IPS DF 4.7 (cell line): ENCODE results near the gene RELL2.
"Not testable (repeated sequence)": the region's sequence is repeated elsewhere in the genome, so short reads cannot be mapped to it uniquely, and the experiment has no call there.

Source experiments
- DNase-seq: peaks from one replicate; pipeline ENCODE4 v3.0.0-alpha.2; 2013; ENCODE audit warnings: low spot score; ENCODE audit errors: extremely low read depth

Gene RELL2

GRCh38 chr5:141636413-141637122, at the start of gene RELL2, which contains the start of gene HDAC3:
RELL2 (plus strand) TSS chr5:141636997; CDS start chr5:141638226, 1,229 bp downstream.
HDAC3 (minus strand) TSS chr5:141636849; CDS start chr5:141636790, 59 bp downstream.
- DNase-seq, result no peak

- no peak for DNase-seq
These were observed 46.7 kb upstream of the RELL2 start for GRCh38 chr5:141590127-141590526.

GRCh38 chr5:141596867-141597266, 39.9 kb upstream of the RELL2 start:
- DNase-seq, result no peak

GRCh38 chr5:141597394-141597793, 39.4 kb upstream of the RELL2 start:
- DNase-seq, result no peak

GRCh38 chr5:141597814-141598213, 39.0 kb upstream of the RELL2 start:
- DNase-seq, result no peak

- no peak for DNase-seq
These were observed 38.1 kb upstream of the RELL2 start for GRCh38 chr5:141598391-141599345.

GRCh38 chr5:141602606-141603005, 34.2 kb upstream of the RELL2 start:
- no peak for DNase-seq

- DNase-seq, result no peak
These were observed 32.7 kb upstream of the RELL2 start for GRCh38 chr5:141603923-141604717.

GRCh38 chr5:141605523-141606277, 31.1 kb upstream of the RELL2 start:
- DNase-seq, result no peak

GRCh38 chr5:141608046-141608445, 28.8 kb upstream of the RELL2 start:
- no peak for DNase-seq

- DNase-seq, result no peak
These were observed 28.2 kb upstream of the RELL2 start for GRCh38 chr5:141608557-141608956.

- DNase-seq, result no peak
These were observed 27.8 kb upstream of the RELL2 start for GRCh38 chr5:141609044-141609443.

- not testable (repeated sequence) for DNase-seq
These were observed 26.9 kb upstream of the RELL2 start for GRCh38 chr5:141609921-141610320.

- DNase-seq, result no peak
These were observed 25.5 kb upstream of the RELL2 start for GRCh38 chr5:141611289-141611688.

GRCh38 chr5:141613344-141613743, 23.5 kb upstream of the RELL2 start:
- no peak for DNase-seq

- no peak for DNase-seq
These were observed 20.6 kb upstream of the RELL2 start for GRCh38 chr5:141615991-141616720.

- DNase-seq, result no peak
These were observed 19.7 kb upstream of the RELL2 start for GRCh38 chr5:141617128-141617527.

- no peak for DNase-seq
These were observed 19.1 kb upstream of the RELL2 start for GRCh38 chr5:141617682-141618029.

- DNase-seq, result no peak
These were observed 18.6 kb upstream of the RELL2 start for GRCh38 chr5:141618030-141618803.
